ENCODE data around the gene DAAM2.

DAAM2 gene

GRCh38 chr6:39947611-39948068 lies 155.5 kb downstream of the DAAM2 start:
- in situ Hi-C loops (cut with HindIII; ENCODE audit: low sequenced_read_pairs): no loop called here

- in situ Hi-C loops (cut with HindIII; ENCODE audit: low sequenced_read_pairs): no loop called here
These were observed 156.1 kb downstream of the DAAM2 start for GRCh38 chr6:39948199-39948791.

- in situ Hi-C loops (cut with HindIII; ENCODE audit: low sequenced_read_pairs): no loop called here
These were observed 158.0 kb downstream of the DAAM2 start for GRCh38 chr6:39950125-39950720.

GRCh38 chr6:39951191-39951590 lies 159.0 kb downstream of the DAAM2 start:
- in situ Hi-C loops (cut with HindIII; ENCODE audit: low sequenced_read_pairs): no loop called here

GRCh38 chr6:39951716-39952115 lies 159.5 kb downstream of the DAAM2 start:
- in situ Hi-C loops (cut with HindIII; ENCODE audit: low sequenced_read_pairs): no loop called here

- in situ Hi-C loops (cut with HindIII; ENCODE audit: low sequenced_read_pairs): no loop called here
These were observed 160.0 kb downstream of the DAAM2 start for GRCh38 chr6:39952167-39952566.

GRCh38 chr6:39953076-39953618 lies 161.0 kb downstream of the DAAM2 start:
- in situ Hi-C loops (cut with HindIII; ENCODE audit: low sequenced_read_pairs): no loop called here

Data from endothelial cell of hepatic sinusoid (primary cell).